ENCODE data around the gene MRPL14. TPM values are rescaled to one million over a fixed set of nuclear protein-coding genes. Genes with fewer than 3 reads are reported as not detected.
A peak's percentile ranks its signal among the peaks of the same experiment; 100 is the strongest.

Gene MRPL14
- total and polyA plus RNA-seq, 2 experiments from 2014 or later: 62.6 to 191 TPM

GRCh38 chr6:44156494-44157151, 29.4 kb upstream of the MRPL14 start (continued):
- TF ChIP-seq, protein P1, sequence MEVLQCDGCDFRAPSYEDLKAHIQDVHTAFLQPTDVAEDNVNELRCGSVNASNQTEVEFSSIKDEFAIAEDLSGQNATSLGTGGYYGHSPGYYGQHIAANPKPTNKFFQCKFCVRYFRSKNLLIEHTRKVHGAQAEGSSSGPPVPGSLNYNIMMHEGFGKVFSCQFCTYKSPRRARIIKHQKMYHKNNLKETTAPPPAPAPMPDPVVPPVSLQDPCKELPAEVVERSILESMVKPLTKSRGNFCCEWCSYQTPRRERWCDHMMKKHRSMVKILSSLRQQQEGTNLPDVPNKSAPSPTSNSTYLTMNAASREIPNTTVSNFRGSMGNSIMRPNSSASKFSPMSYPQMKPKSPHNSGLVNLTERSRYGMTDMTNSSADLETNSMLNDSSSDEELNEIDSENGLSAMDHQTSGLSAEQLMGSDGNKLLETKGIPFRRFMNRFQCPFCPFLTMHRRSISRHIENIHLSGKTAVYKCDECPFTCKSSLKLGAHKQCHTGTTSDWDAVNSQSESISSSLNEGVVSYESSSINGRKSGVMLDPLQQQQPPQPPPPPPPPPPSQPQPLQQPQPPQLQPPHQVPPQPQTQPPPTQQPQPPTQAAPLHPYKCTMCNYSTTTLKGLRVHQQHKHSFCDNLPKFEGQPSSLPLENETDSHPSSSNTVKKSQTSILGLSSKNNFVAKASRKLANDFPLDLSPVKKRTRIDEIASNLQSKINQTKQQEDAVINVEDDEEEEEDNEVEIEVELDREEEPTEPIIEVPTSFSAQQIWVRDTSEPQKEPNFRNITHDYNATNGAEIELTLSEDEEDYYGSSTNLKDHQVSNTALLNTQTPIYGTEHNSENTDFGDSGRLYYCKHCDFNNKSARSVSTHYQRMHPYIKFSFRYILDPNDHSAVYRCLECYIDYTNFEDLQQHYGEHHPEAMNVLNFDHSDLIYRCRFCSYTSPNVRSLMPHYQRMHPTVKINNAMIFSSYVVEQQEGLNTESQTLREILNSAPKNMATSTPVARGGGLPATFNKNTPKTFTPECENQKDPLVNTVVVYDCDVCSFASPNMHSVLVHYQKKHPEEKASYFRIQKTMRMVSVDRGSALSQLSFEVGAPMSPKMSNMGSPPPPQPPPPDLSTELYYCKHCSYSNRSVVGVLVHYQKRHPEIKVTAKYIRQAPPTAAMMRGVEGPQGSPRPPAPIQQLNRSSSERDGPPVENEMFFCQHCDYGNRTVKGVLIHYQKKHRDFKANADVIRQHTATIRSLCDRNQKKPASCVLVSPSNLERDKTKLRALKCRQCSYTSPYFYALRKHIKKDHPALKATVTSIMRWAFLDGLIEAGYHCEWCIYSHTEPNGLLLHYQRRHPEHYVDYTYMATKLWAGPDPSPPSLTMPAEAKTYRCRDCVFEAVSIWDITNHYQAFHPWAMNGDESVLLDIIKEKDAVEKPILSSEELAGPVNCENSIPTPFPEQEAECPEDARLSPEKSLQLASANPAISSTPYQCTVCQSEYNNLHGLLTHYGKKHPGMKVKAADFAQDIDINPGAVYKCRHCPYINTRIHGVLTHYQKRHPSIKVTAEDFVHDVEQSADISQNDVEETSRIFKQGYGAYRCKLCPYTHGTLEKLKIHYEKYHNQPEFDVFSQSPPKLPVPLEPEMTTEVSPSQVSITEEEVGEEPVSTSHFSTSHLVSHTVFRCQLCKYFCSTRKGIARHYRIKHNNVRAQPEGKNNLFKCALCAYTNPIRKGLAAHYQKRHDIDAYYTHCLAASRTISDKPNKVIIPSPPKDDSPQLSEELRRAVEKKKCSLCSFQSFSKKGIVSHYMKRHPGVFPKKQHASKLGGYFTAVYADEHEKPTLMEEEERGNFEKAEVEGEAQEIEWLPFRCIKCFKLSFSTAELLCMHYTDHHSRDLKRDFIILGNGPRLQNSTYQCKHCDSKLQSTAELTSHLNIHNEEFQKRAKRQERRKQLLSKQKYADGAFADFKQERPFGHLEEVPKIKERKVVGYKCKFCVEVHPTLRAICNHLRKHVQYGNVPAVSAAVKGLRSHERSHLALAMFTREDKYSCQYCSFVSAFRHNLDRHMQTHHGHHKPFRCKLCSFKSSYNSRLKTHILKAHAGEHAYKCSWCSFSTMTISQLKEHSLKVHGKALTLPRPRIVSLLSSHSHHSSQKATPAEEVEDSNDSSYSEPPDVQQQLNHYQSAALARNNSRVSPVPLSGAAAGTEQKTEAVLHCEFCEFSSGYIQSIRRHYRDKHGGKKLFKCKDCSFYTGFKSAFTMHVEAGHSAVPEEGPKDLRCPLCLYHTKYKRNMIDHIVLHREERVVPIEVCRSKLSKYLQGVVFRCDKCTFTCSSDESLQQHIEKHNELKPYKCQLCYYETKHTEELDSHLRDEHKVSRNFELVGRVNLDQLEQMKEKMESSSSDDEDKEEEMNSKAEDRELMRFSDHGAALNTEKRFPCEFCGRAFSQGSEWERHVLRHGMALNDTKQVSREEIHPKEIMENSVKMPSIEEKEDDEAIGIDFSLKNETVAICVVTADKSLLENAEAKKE (CRISPR knock-in tag; IDR thresholded peaks at IDR 0.05): 0 out of 2 replicates have a peak, but pooled peaks have one; percentile 12
- TF ChIP-seq EZH2phosphoT487 (IDR thresholded peaks at IDR 0.05; ENCODE audit: unreplicated experiment) (no peak), STAT1 (IDR thresholded peaks at IDR 0.05; ENCODE audit: unreplicated experiment) (no peak)

DNA sequence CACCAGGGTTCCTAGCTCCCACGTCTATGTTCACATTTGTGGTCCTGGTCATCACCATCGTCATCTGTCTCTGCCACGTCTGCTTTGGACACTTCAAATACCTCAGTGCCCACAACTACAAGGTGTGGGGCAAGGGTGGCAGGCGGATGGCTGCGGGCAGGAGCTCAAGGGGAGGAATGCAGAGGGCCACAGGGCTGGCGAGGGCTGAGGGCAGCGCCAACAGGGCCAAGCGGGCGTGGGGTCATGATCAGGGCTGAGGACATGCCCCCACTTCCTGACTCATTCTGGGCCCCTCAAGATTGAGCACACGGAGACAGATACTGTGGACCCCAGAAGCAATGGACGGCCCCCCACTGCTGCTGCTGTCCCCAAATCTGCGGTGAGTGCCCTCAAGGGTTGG, 26.8 kb upstream of the MRPL14 start:
- Histone ChIP-seq H3K4me1 (ENCODE audit: insufficient read depth) (peaks cover 4% of the 10 kb centered on the region), H3K79me2 (replicated peaks; ENCODE audit: insufficient read depth) (no peaks in the 10 kb centered on the region), H4K20me1 (replicated peaks; ENCODE audit: insufficient read depth) (no peaks in the 10 kb centered on the region), H3F3A (replicated peaks; ENCODE audit: low read depth) (0 out of 2 replicates have a peak, but pooled peaks cover 3% of the 10 kb centered on the region), H2AFZ (no peak overlapping the region), H3K4me3 (no peak overlapping the region), H3K9me2 (ENCODE audit: insufficient read depth) (no peaks in the 10 kb centered on the region), H3K27me3 (ENCODE audit: insufficient read depth) (no peaks in the 10 kb centered on the region), H3K4me2 (no peak overlapping the region), H3K27ac (ENCODE audit: low read depth) (no peak overlapping the region), H3K36me3 (ENCODE audit: insufficient read depth) (no peaks in the 10 kb centered on the region)
- Mint-ChIP-seq H3K9me3 (no peaks in the 10 kb centered on the region), H3K4me3 (no peak overlapping the region), H3K36me3 (ENCODE audit: low read depth) (peaks cover 10% of the 10 kb centered on the region), H3K27ac (no peak overlapping the region), H3K27me3 (ENCODE audit: insufficient read depth, low read depth, poor library complexity) (peaks cover 23% of the 10 kb centered on the region), H3K4me1 (peaks cover 29% of the 10 kb centered on the region)
- ATAC-seq (no peak), DNase-seq (ENCODE audit: low spot score) (no peak)
- TF ChIP-seq JUNB (IDR thresholded peaks at IDR 0.05; ENCODE audit: unreplicated experiment): no peak

Measured in GM23338 (cell line).